Karpas-422 (cell line): Measurements from ENCODE around the gene BNC2. TPM values are rescaled to one million over a fixed set of nuclear protein-coding genes. Genes with fewer than 3 reads are reported as not detected.

Experiments used
- DNase-seq: peaks from one replicate; pipeline ENCODE4 v3.0.0-alpha.2; 2015
- H2AFZ ChIP-seq: fragments of 200-600 bp; sonication (generic); 2 replicates; pipeline ENCODE4 v1.6.1; 2014; ENCODE audit warnings: antibody characterized with exemption, low read length, mixed read lengths
- H3K27ac ChIP-seq: fragments of 200-600 bp; sonication (generic); 2 replicates; pipeline ENCODE4 v1.5.1; 2014; ENCODE audit warnings: mild to moderate bottlenecking, low read length, moderate library complexity
- H3K27me3 ChIP-seq: fragments of 200-600 bp; sonication (generic); 2 replicates; pipeline ENCODE4 v1.6.1; 2014; ENCODE audit warnings: low read length, mixed read lengths
- H3K36me3 ChIP-seq: fragments of 200-600 bp; sonication (generic); 2 replicates; pipeline ENCODE4 v1.6.1; 2014; ENCODE audit warnings: low read length, mixed read lengths; ENCODE audit not compliant: insufficient read depth
- H3K4me1 ChIP-seq: fragments of 200-600 bp; sonication (generic); 2 replicates; pipeline ENCODE4 v1.6.1; 2014; ENCODE audit warnings: mild to moderate bottlenecking, low read length, mixed read lengths
- H3K4me2 ChIP-seq: fragments of 200-600 bp; sonication (generic); 2 replicates; pipeline ENCODE4 v1.6.1; 2014; ENCODE audit warnings: low read length, low read depth, mild to moderate bottlenecking; ENCODE audit not compliant: poor library complexity, severe bottlenecking
- H3K4me3 ChIP-seq: fragments of 200-600 bp; sonication (generic); 2 replicates; pipeline ENCODE4 v1.5.1; 2014; ENCODE audit warnings: mild to moderate bottlenecking, antibody characterized with exemption, low read length, mixed read lengths
- H3K79me2 ChIP-seq: fragments of 200-600 bp; sonication (generic); 2 replicates; pipeline ENCODE4 v1.6.1; 2014; ENCODE audit warnings: mild to moderate bottlenecking, low read length, mixed read lengths
- H3K9ac ChIP-seq: fragments of 200-600 bp; sonication (generic); 2 replicates; pipeline ENCODE4 v1.6.0; 2014; ENCODE audit warnings: low read length
- H3K9me2 ChIP-seq: fragments of 200-600 bp; sonication (generic), shearing (Covaris generic); replicated peaks from 2 replicates; pipeline ENCODE4 v1.6.0; 2014; ENCODE audit warnings: mild to moderate bottlenecking, low read length, moderate library complexity; ENCODE audit not compliant: insufficient read depth
- H3K9me3 ChIP-seq: fragments of 300-700, 200-600 bp; sonication (generic); 2 replicates; pipeline ENCODE4 v1.6.1; 2014; ENCODE audit warnings: low read length, mixed read lengths
- H4K20me1 ChIP-seq: fragments of 200-600 bp; sonication (generic); 2 replicates; pipeline ENCODE4 v1.6.1; 2014; ENCODE audit warnings: mild to moderate bottlenecking, antibody characterized with exemption, low read length, low read depth; ENCODE audit not compliant: insufficient read depth
- total RNA-seq: library from RNA; depleted of rRNA; stranded (reverse); fragments of >200 nt; shearing (Covaris generic); gene quantifications from 2 replicates; pipeline ENCODE4 v1.2.3, GENCODE V29; 2014; ENCODE audit warnings: low replicate concordance

BNC2 gene
- total RNA-seq, 1 experiment from 2014 or later: not detected

- no peak overlapping the region for H3K9ac ChIP-seq
- H3K9me2 ChIP-seq: no peaks in the 10 kb centered on the region
- H3K79me2 ChIP-seq: no peaks in the 10 kb centered on the region
- H2AFZ ChIP-seq: no peak overlapping the region
- H3K4me2 ChIP-seq: no peak overlapping the region
- no peak for DNase-seq
- H3K36me3 ChIP-seq: no peaks in the 10 kb centered on the region
- H3K27me3 ChIP-seq: no peaks in the 10 kb centered on the region
- no peaks in the 10 kb centered on the region for H3K4me1 ChIP-seq
- H4K20me1 ChIP-seq: no peaks in the 10 kb centered on the region
- H3K4me3 ChIP-seq: no peak overlapping the region
- no peak overlapping the region for H3K27ac ChIP-seq
- H3K9me3 ChIP-seq: no peaks in the 10 kb centered on the region
These were observed 448.9 kb downstream of the BNC2 start for GRCh38 chr9:16421532-16421931.

DNA sequence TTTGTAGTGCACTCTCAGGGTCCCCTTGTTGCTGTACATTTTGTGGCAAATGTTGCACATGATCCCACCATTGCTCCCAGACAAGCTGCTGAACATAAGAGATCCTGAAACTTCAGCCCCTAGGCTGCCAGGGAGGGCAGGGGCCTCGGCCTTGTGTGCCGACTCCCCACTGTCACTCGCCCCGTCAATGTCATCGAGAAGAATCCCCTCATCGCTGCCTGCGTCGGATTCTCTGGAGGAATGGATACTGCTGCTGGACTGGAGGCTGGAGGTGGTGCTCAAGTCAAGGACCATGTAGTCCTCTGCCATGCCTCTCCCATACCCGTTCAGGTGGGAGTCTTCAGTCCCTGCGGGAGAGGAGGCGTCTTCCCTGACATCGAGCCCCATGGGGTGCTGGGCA lies 451.3 kb downstream of the BNC2 start:
- Histone ChIP-seq H3K4me3 (no peak overlapping the region), H3K4me1 (no peaks in the 10 kb centered on the region), H3K79me2 (no peaks in the 10 kb centered on the region), H3K36me3 (no peaks in the 10 kb centered on the region), H4K20me1 (no peaks in the 10 kb centered on the region), H3K9me3 (no peaks in the 10 kb centered on the region), H3K9me2 (no peaks in the 10 kb centered on the region), H3K9ac (no peak overlapping the region), H3K27me3 (no peaks in the 10 kb centered on the region), H3K4me2 (no peak overlapping the region), H2AFZ (no peak overlapping the region), H3K27ac (no peak overlapping the region)
- no peak for DNase-seq

GRCh38 chr9:16418721-16419120 lies 451.7 kb downstream of the BNC2 start:
- no peak overlapping the region for H2AFZ ChIP-seq
- no peak for DNase-seq
- no peaks in the 10 kb centered on the region for H4K20me1 ChIP-seq
- no peak overlapping the region for H3K4me3 ChIP-seq
- no peak overlapping the region for H3K9ac ChIP-seq
- no peaks in the 10 kb centered on the region for H3K9me3 ChIP-seq
- no peaks in the 10 kb centered on the region for H3K9me2 ChIP-seq
- no peaks in the 10 kb centered on the region for H3K27me3 ChIP-seq
- no peak overlapping the region for H3K27ac ChIP-seq
- no peak overlapping the region for H3K4me2 ChIP-seq
- H3K4me1 ChIP-seq: no peaks in the 10 kb centered on the region
- H3K79me2 ChIP-seq: no peaks in the 10 kb centered on the region
- H3K36me3 ChIP-seq: no peaks in the 10 kb centered on the region

GRCh38 chr9:16417749-16418148 lies 452.7 kb downstream of the BNC2 start:
- no peaks in the 10 kb centered on the region for H3K36me3 ChIP-seq
- H2AFZ ChIP-seq: no peak overlapping the region
- no peaks in the 10 kb centered on the region for H4K20me1 ChIP-seq
- H3K9me3 ChIP-seq: no peaks in the 10 kb centered on the region
- no peak overlapping the region for H3K27ac ChIP-seq
- H3K4me2 ChIP-seq: no peak overlapping the region
- no peaks in the 10 kb centered on the region for H3K9me2 ChIP-seq
- H3K4me1 ChIP-seq: no peaks in the 10 kb centered on the region
- no peak overlapping the region for H3K9ac ChIP-seq
- DNase-seq: no peak
- H3K79me2 ChIP-seq: no peaks in the 10 kb centered on the region
- no peak overlapping the region for H3K4me3 ChIP-seq
- no peaks in the 10 kb centered on the region for H3K27me3 ChIP-seq

GRCh38 chr9:16417161-16417560 lies 453.3 kb downstream of the BNC2 start:
- Histone ChIP-seq H3K4me3 (no peak overlapping the region), H3K79me2 (no peaks in the 10 kb centered on the region), H3K9ac (no peak overlapping the region), H3K27ac (no peak overlapping the region), H3K9me2 (no peaks in the 10 kb centered on the region), H3K4me2 (no peak overlapping the region), H3K27me3 (no peaks in the 10 kb centered on the region), H3K9me3 (no peaks in the 10 kb centered on the region), H3K4me1 (no peaks in the 10 kb centered on the region), H4K20me1 (no peaks in the 10 kb centered on the region), H3K36me3 (no peaks in the 10 kb centered on the region), H2AFZ (no peak overlapping the region)
- DNase-seq: no peak

DNA sequence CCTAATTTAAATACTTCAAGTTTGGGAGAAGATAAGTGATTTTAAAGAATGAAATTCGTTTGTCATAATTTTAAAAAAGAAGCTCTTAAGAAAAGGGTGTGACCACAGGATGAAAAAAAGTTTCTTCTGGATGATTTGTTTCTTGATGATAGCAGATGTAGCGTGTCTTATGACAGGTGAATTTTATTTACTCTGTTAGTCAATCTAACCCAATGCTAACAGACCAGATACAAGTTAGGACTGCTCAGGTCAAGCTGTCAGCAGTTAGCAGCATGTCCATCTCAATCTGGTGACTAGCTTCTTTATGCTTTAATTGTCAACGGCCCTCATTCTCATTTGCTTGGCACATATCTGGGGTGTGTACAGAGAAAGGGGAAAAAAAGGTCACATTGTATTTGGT lies 456.0 kb downstream of the BNC2 start:
- Histone ChIP-seq H2AFZ (no peak overlapping the region), H3K9me3 (no peaks in the 10 kb centered on the region), H3K4me2 (no peak overlapping the region), H3K9me2 (no peaks in the 10 kb centered on the region), H3K36me3 (no peaks in the 10 kb centered on the region), H3K79me2 (no peaks in the 10 kb centered on the region), H3K4me1 (no peaks in the 10 kb centered on the region), H3K9ac (no peak overlapping the region), H3K27ac (no peak overlapping the region), H4K20me1 (no peaks in the 10 kb centered on the region), H3K4me3 (no peak overlapping the region), H3K27me3 (no peaks in the 10 kb centered on the region)
- DNase-seq: no peak

DNA sequence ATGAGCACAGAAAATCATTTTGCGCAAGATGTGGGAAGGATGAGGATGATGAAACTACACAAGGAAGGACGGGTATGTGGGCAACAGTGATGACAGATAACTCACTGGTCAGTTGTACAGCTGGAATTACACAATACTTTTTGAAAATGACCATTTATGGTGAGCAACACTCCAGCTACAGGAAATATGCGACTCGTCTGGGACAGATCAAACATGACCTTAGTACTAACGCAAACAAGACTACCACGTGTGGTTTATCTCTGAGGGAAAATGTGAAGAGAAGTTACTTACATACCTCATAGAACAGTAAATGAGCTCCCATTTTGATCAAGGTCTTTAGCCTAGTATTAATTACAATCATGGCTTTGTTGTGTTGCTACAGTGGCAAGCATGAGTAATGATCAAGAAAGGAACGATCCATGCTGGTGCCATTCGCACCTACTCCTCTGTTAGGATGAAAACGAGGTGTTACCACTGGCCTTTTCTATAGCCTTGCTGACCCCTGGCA lies 456.9 kb downstream of the BNC2 start:
- Histone ChIP-seq H3K4me2 (no peak overlapping the region), H3K27ac (no peak overlapping the region), H4K20me1 (no peaks in the 10 kb centered on the region), H3K9ac (no peak overlapping the region), H3K79me2 (no peaks in the 10 kb centered on the region), H3K4me1 (no peaks in the 10 kb centered on the region), H3K36me3 (no peaks in the 10 kb centered on the region), H3K9me2 (no peaks in the 10 kb centered on the region), H2AFZ (no peak overlapping the region), H3K4me3 (no peak overlapping the region), H3K27me3 (no peaks in the 10 kb centered on the region), H3K9me3 (no peaks in the 10 kb centered on the region)
- no peak for DNase-seq

- no peaks in the 10 kb centered on the region for H3K9me2 ChIP-seq
- H2AFZ ChIP-seq: no peak overlapping the region
- H3K4me2 ChIP-seq: no peak overlapping the region
- no peak for DNase-seq
- H3K4me1 ChIP-seq: no peaks in the 10 kb centered on the region
- no peak overlapping the region for H3K4me3 ChIP-seq
- H4K20me1 ChIP-seq: no peaks in the 10 kb centered on the region
- no peaks in the 10 kb centered on the region for H3K36me3 ChIP-seq
- H3K27me3 ChIP-seq: no peaks in the 10 kb centered on the region
- no peaks in the 10 kb centered on the region for H3K9me3 ChIP-seq
- H3K79me2 ChIP-seq: no peaks in the 10 kb centered on the region
- no peak overlapping the region for H3K9ac ChIP-seq
- H3K27ac ChIP-seq: no peak overlapping the region
These were observed 457.7 kb downstream of the BNC2 start for GRCh38 chr9:16412740-16413139.

- no peak overlapping the region for H3K4me3 ChIP-seq
- H3K27ac ChIP-seq: no peak overlapping the region
- H3K4me1 ChIP-seq: no peaks in the 10 kb centered on the region
- H3K4me2 ChIP-seq: no peak overlapping the region
- H3K79me2 ChIP-seq: no peaks in the 10 kb centered on the region
- H2AFZ ChIP-seq: no peak overlapping the region
- H3K9ac ChIP-seq: no peak overlapping the region
- no peaks in the 10 kb centered on the region for H3K9me3 ChIP-seq
- H3K36me3 ChIP-seq: no peaks in the 10 kb centered on the region
- H4K20me1 ChIP-seq: no peaks in the 10 kb centered on the region
- no peak for DNase-seq
- no peaks in the 10 kb centered on the region for H3K9me2 ChIP-seq
- no peaks in the 10 kb centered on the region for H3K27me3 ChIP-seq
These were observed 459.2 kb downstream of the BNC2 start for GRCh38 chr9:16411311-16411710.
